Stimulated activated CD4-positive, alpha-beta T cell treated with anti-CD3 and anti-CD28 coated beads, Interleukin-1b, Interleukin-23, amount 100 ng/mL, for 1 hour (primary cell): ENCODE results near the gene CLRN3.

Experiments used
- DNase-seq, 2 donors: peaks; one replicate each; pipeline ENCODE4 v3.0.0-alpha.2; 2020; ENCODE audit warnings: low read depth in 2 of 2

Gene CLRN3

DNA sequence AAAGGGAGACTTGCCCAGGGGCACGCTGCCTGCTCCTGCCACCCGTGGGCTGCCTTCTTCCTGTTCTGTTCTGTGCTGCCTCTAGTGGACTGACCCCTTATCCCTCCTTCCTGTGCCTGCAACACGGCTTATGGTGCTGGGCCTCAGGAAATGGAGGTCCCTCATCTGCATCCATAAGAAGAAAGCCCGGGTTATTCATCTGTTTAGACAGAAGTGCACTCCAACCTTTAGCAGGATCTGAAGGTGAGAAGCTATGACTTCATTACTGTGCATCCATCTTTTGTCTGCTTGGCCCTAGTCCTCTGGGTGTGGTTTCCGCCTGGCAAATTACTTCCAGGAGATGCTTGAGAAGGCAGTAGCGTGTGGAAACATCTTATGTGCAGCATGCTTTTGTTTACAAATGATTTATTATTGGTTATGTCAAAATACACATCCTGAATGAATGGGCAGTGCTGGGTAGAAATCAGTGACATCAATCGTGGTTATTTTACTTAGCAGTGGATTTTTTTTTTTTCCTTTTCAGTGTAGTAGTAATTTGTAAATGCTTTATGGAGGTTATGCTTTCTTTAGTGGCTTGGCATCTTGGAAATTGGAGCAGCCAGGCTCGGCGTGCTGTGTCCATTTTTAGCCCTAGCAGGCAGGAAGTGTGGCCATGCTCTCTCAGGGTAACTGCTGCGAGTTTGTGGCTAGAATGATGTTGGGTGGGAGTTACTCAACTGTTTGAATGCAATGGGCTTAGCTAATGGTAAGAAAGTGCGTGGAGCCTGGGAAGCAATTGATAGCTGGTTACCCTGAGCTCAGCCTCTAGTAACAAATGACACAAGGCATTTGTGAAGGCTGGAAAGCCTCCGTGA, 26.9 kb upstream of the CLRN3 start:
- DNase-seq = no peak

DNA sequence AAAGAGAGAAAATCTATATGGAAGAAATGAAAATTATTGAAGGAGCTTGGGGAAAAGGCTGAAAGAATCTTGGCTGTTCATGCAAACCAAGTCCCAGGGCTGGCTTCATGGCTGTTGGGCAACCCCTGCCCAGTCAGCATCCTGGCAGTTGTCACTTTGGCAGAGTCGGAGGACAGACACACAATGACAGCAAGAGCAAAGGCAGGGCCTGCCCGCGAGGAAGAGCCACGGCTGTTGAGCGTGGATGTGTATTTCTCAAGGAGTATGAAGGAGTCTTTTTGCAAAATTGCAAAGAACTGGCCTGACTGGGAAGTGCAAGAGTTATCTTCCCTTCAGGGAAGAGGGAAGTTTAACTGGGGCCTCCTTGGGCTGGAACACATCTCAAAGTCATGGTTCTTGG, 25.8 kb upstream of the CLRN3 start:
- no peak for DNase-seq

DNA sequence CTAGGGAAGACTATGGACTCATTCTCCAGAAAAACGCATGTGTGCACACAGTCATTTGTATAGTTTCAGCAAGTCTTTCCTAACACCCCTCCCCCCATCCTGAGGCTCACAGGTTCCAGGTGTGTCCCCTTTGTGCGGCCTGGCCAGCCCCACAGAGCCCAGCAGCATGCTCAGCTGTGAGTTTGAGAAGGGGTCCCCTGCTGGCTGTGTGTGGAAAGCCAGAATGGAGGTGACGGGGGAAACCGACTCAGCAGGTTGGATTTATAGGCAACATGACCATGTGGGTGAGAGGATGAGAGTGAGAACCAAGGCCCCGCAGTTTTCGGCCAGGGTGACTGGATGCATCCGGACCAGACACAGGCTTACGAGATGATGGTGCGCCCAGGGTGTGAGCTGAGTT, 24.1 kb upstream of the CLRN3 start:
- no peak for DNase-seq

DNA sequence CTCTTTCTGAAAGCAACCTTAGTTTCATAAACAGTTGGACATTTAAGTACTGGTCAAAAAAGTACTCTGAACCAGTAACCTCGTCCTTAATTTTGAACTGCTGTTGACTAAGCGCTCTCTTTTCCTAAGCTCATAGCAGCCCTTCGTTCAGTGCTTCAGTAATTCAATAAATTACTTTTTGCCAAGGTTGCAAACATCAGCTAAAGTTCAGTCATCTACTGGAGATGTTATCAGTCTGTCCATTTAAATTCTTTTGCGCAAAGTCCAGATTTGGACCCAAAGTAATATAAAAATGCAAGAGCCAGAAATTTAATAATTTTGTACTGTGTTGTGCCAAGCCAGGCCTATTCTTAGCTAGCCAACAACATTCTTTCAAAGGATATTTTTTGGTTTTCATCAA, 22.6 kb upstream of the CLRN3 start:
- DNase-seq = no peak

DNA sequence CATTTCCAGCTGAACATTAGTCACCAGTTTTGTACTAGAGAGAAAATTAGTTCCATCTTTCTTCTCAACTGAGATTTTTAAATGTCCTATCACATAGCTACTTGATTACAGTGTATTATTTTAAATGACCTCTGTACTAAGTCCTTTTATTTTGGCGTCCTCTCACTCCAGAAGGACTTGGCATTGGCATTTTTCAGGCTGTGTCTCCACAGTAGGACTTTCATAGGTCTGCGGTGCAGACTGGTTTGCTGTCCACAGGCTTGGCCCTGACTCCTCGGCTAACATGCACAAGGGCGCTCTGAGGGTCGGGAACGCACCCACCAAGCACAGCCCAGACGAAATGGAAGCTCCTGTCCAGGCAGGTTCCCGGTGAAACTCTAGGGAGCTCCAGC, 20.6 kb upstream of the CLRN3 start:
- DNase-seq = no peak

DNA sequence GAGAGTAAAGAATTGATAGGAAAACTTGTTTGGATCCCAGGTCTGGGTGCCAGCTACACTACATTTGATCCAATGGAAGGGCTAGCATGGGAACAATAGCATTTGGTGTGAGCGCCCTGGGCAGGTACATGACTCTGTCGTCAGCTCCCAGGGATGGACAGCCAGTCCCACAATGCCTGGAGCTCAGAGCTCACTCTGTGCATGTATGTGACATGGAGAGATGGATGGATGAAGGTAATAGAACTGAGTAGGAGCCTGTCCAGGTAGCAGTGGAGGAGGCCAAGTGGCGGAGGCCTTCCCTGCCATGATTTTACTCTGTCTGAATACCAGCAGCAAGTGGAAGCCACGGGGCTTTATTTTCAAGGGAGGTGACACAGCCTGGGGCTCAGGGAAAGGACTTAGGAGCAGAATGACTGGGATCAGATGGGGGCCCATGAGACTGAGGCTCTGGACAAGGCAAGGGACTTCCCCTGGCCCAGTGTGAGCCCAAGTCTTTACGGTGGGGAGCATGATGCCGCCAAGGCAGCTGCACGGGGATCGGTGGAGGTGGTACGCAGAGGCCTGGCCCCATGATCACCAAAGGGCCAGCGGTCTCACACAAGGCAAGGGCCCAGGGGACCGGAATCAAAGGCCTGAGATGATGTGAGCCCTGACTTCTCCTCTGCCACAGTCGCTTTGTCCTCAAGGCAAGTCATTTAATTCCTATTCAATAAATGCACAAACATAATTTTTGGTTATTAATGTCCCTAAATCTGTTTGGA, 20.0 kb upstream of the CLRN3 start:
- DNase-seq = no peak

DNA sequence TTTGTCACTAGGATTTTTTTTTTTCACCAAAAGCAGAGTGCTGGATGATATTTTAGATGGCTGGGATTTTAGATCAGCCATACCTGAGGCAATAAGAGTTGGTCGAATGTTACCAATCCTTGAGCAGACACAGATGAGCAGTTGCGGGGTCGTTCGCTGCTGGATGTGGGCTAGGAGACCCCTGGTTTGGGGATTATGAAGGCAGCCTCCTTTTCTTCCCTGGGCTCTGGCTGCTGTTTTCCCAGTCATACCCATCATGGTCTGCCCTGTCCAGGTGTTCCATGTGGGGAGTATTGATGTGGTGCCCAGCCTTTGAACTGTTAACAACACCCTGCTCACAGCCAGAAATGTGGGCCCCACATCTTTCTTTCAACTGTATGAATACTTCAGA, 19.1 kb upstream of the CLRN3 start:
- no peak for DNase-seq

DNA sequence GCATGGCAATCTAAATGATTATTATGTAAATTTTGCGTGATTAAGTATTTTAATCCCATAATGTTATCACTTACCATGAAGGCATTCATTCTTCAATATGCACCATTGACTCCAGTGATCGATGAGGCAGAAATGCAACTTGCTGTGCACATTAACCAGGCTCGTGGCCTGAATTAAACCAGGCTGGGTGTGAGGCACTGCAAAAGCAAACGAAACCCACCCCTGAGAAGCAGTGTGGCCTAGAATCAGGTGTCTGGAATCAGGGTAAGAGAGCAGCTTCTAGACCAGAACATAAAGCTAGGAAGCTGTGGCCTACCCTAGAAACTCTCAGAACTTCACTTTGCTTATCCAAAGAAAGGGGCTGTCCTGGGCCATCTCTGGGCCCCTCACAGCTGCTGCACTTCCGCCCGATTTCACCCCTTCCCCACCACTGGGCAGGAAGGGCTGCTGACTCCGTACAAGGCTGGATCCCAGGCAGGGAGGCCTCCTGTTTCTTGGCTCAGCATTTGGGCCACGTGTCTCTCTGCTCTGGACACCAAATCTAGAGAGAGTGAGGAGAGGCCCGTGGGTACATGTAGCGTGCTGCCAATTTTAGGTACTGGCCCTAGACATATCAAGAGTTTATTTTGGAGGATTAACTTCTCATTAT, 18.6 kb upstream of the CLRN3 start:
- DNase-seq = no peak

DNA sequence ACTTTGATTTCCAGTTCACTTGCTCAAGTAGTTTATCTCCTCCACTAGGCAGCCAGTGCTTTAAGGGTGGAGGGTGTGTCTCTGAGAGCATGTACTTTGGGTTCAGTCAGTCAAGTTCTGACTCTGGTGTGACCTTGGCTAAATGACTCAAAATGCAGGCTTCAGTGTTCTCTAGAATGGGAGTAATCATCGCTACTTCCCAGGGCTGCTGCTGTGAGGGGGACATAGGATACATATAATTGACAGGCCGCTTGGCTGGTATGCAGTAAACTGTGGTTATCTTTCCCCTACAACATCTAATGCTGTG, 17.7 kb upstream of the CLRN3 start:
- DNase-seq = no peak

DNA sequence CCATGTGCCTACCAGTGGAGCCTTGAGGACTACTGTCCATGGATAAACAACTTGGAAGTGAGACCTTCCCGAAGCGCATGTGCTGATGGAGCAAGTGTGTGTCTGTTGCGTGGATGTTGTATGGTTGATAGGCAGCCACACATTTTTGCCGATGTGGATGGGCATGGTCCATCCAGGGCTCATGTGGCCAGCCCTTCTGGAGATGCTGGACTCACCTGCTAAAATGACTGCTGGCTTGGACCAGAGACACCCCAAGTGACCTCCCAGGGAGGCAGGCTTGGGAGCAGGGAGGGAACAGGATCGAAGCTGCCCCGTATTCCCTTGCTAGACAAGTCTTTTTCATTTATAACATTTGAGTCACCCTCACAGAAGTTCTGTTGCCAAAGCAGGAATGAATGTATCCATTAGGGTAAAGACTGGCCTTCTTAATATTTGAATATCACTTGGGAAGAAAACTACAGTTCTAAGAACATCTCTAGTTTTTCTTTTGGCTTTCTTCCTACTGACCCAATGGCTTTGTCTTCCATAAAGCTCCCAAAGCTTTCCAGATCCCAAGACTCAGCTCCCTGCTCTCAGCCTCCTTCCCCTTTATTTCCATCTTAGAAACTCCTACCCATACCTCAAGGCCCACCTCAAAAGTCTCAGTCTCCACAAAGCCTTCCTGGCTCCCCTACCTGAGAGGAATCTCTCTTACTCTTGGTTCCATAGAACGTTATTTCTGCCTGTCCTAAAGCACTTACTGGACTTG, 17.1 kb upstream of the CLRN3 start:
- DNase-seq = no peak

DNA sequence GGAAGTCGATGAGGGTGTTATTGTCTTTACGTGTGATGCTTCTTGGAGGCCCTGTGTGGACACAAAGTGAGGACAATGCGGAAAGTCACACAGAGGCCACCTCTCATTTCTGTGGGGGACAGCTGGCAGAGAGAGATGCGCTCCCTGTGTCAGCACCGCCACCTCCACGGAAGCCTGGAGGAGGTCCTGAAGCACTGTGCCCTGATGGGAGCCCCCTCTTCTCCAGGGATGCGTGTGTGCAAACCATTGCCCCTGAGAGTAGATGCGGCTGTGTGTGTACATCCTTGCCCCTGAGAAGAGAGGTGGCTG, 16.2 kb upstream of the CLRN3 start:
- DNase-seq = no peak

DNA sequence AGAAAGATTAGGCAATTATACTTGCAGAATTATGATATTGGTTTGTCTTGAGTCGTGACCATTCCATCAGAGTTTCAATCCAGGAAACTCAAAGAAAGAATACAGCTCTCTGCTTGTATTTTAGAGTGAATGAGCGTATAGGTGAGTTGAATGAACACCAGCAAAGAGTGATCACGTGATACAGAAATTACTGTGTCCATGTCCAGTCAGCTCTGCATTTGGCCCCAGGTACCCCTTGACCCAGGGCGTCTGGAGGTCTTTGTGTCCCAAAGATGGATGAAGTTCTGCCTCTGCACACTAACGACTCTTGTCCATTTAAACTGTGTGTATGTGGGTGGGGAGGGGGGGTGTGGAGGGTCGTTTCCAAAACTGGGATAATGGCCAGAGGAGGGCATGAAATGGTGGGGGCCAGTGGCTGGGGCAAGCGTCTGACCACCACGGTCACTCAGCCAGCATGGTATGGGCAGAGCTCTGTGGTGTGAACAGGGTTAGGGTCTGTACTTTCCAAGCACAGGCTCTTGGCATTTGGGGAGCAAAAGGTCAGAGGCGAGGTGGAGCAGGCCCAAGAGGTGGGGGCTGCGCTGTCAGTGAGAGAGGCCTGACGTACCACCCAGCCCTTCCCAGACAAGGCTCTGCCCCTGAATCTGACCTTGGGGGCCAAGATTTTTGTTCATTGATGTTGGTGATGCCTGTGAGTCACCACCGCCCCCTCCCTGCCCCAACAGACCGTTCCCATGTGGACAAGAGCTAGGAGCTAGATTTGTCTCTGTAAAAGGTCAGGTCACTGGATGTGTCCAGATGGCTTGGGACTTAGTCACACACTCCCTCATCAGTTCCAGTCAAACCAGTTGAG, 15.6 kb upstream of the CLRN3 start:
- no peak for DNase-seq

DNA sequence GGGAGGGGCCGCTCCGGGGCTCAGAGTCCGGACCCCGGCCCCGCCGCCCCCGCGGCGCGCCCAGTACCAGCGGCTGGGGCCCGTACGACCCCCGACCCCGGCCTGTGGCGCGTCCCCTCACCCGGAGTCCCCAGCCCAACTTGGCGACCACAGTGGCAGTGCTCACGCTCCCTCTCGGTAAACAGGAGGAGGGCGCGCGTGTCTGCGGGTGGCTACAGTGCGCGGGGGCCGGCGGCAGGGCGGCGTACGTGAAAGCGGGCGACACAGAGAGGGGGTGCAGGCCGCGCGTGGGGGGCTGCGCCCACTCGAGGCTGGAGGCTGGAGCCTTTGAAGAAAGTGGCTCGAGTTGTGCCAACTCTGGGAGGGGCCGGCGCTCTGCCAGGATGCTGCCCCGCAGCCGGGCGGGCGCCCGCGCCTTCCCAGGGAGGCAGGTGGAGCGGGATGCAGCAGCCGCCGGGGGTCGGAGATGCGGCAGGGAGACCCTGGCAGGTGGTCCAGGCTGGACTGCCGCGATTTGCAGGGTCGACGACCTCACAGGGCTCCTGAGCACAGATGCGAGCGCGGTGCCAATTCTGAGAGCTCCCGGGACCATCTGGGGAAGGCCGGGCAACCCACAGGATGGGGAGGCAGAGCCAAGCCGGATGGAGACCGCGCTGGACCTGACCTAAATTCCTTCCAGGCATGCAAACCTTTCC, 14.8 kb upstream of the CLRN3 start:
- no peak for DNase-seq

DNA sequence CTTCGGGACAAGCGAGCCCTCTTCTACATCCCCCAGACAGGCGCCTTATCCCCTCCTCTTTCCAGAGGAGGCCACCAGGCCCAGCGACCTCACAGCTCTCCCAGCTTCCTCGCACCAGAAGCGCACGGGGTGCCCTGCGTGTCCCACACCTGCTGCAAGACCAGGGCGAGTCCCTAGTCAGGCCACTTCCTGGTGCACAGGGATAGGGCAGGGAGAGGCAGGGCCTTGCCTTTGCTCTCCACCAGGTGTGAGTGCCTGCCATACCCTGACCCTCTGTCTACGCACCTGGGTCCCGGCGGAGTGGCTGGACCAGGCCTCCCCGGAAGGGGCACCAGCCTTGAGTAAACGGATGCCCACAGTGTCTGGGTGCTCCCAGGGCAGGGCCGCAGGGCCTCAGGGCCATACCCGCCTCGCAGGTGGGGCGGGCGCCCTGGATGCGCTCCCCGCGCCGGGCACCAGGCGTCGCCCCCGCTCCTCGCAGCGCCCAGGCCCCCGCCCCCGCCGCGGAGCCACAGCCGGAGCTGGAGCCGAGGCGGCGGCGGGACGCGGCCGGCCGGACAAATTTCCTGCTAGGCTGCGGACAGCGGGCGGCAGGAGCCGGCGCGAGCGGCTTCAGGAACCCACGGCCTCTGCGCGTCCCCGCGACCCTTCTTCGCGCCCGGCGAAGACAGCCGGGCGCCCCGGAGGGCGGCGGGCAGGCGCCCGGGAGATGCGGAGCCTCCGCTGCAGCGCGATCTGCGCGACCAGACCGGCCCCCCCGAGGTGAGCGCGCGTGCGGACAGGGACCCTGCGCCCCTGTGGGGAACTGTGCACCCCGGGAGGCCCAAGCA, 14.0 kb upstream of the CLRN3 start, which contains the start of gene PTPRE:
Gene PTPRE (plus strand): TSS at position 556 of the 830 bp plus-strand sequence. CDS start 133,779 bp downstream, outside the sequence.
- DNase-seq = peak; percentile 8 to 66

DNA sequence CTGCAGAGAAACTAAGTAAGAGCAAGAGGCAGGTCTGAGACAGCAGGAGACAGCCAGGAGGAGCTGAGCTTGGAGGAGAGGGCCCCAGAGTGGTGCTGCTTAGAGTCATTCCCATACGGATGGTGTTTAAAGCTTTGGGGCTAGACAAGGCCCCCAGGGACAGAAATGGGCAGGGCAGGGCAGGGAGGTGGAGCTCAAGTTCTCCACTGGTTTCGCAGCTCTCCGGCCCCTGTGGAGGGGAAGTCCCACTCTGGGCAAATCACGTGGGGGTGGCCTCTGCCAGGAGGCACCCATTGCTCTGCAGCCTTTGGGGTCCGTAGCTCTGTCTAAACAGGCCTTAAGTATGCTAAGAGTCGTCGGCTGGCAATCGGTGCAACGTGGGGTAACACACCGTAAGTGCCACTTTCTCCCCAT, 13.1 kb upstream of the CLRN3 start:
- no peak for DNase-seq

DNA sequence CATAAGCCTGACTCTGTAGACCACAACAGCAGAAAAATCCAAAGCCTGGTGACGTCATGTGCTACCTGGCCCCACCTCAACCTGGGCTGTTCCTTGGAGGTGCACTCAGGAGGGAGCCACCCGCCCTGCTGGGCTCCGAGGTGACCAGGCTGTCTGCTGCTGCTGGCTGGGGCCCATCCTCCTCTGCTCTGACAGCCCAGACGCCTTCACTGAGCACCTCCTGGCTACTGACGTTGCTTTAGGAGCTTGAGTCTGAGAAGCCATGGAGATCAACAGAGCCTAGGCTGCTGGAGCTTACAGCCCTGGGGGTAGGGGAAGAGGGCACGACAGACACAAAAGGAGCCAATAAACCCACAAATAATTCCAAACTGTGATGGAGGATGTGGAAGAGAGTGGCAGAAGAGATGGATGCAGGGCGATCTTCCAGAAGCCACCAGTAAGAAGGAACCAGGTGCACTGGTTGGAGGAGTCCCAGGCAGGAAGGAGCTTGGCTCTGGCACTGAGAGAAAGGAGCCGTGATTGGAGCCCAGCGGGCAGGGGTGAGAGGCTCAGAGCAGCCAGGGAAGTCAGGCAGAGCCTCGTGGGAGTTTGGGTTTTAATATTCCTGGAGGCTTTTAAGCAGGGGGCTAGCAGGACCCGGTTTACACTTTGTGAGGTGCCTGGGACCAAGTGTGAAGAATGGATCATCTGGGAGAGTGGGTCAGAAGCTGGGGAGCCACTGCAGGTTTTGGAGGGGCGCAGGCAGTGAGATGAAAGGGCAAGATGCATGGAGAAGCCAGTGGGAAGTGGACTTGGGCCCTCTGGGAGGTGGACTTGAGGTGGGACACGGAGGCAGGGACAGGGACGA, 12.5 kb upstream of the CLRN3 start:
- no peak for DNase-seq

DNA sequence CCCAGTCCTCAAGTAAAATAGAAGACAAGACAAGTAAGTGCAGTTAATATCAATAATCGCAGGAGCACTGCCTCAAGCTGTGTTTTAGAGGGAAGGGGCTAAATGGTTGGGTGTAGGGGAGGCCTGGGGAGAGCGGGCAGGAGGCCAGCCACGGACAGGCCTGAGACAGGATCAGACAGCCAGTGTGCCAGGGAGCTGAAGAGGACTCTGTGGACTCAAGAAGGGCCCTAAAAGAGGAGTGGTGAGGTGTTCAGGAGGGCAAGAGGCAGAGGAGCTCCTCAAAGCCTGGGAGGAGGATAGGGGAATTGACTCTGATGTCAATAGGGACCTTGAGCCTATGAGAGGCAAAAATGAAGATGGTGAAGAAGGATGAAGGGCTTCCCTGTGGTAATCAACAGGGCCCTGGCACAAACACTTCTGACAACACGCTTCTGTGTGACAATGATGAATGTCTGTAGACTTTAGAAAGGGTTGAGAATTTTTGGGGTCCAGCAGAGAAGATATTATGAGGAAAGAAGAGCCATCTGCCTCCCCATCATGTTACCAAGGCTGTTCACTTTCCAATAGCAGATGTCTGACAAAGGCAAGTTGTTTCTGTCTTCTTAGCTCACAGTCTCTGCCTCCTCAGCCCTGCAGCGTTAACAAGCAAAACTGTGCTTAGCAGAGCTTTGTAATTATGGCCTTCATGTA, 11.7 kb upstream of the CLRN3 start:
- no peak for DNase-seq

DNA sequence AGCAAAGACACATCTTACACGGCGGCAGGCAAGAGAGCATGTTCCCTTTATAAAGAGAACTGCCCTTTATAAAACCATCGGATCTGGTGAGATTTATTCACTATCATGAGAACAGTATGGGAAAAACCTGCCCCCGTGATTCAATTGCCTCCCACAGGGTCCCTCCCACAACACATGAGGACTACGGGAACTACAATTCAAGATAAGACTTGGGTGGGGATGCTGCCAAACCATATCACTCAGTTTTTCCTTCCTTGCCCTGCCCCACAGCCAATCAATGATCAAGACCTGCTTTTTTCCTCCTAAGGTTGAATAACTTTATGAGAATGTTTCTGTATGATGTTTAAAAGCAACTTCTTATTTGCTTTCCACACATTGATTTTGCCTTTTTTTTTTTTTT, 11.0 kb upstream of the CLRN3 start:
- no peak for DNase-seq
